GM21528 (cell line): Measurements from ENCODE around the gene SPATA33.
"Not testable (repeated sequence)": the region's sequence is repeated elsewhere in the genome, so short reads cannot be mapped to it uniquely, and the experiment has no call there.

Experiments used
- ATAC-seq: cut with Tn5 transposase; IDR thresholded peaks from one replicate; pipeline ENCODE4 v1.9.1; 2021; ENCODE audit warnings: mild to moderate bottlenecking, moderate library complexity; ENCODE audit not compliant: unreplicated experiment, low FRiP score

The SPATA33 gene

GRCh38 chr16:89691231-89691985 is 33.8 kb downstream of the SPATA33 start:
- no peak for ATAC-seq

DNA sequence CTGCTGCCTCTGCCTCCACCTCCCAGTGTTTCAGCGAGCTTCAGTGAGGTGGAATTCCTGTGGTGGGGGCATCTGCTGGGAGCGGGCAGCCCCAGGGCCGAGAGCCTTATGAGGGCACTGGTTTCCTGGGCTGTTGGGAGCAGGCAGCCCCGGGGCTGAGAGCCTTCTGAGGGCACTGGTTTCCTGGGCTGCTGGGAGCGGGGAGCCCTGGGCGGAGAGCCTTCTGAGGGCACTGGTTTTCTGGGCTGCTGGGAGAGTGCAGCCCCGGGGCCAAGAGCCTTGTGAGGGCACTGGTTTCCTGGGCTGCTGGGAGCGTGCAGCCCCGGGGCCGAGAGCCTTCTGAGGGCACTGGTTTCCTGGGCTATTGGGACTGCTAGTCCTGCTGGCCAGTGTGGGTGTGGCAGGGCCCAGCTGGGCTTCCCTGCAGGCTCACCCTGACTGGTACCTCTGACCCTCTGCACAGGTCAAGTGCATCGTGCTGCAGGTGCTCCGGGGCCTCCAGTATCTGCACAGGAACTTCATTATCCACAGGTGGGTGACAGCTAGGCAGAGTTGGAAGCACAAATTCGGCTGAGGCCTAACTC is 34.4 kb downstream of the SPATA33 start:
- ATAC-seq: no peak

DNA sequence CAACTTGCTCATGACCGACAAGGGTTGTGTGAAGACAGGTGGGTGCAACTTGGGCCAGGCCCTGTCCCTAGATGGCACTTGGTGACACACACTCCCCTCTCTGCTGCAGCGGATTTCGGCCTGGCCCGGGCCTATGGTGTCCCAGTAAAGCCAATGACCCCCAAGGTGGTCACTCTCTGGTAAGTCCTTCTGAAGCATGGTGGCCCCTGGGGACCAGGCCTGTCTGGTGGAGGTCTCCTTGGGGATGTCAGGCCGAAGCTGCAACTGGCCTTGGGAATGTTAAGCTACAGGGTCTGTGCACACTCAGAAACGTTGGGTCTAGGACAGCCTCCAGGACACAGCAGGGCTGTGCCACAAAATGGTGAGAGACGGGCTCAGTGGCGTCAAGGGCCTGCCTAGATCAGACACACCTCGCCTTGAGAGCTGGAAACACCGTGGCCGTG is 35.7 kb downstream of the SPATA33 start:
- ATAC-seq: no peak

DNA sequence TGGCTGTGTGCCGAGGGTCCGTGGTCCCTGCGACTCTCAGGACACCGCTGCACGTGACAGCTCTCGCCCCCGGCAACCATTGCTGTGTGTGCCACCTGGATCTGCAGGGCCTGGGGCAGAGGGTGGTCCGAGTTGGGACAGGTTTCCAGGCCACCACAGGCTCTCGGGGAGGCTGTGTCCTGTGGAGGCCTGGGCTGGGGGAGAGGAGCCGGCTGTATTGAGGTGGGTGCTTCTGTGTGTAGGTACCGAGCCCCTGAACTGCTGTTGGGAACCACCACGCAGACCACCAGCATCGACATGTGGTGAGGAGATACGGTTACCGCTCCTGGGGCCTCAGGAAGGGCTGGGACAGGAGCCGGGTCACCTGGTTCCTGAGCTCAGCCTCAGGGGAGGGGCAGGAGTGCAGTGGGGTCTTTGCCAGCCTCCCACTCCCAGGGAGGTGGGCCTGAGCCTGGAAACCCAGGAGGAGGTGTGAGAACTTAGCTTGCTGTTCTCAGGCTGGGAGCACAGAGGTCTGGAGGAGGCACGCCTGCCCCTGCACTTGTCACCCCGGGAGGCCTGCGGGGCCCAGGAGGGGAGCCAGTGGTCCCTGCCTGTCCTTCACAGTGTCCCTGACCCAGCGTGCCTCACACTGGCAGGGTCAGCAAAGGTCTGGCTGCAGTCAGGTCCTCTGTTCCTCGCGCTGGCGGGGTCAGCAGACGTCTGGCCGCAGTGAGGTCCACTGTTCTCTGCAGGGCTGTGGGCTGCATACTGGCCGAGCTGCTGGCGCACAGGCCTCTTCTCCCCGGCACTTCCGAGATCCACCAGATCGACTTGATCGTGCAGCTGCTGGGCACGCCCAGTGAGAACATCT is 36.5 kb downstream of the SPATA33 start:
- no peak for ATAC-seq

DNA sequence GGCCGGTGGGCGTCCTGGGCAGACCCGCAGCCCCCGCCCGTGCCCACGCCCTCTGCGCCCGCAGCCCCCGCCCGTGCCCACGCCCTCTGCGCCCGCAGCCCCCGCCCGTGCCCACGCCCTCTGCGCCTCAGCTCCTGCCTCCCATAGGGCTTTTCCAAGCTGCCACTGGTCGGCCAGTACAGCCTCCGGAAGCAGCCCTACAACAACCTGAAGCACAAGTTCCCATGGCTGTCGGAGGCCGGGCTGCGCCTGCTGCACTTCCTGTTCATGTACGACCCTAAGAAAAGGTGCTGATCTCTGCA is 37.1 kb downstream of the SPATA33 start:
- not testable (repeated sequence) for ATAC-seq

- ATAC-seq: no peak
Measured at GRCh38 chr16:89695086-89695874, 37.6 kb downstream of the SPATA33 start.

- no peak for ATAC-seq
Measured at GRCh38 chr16:89695875-89696669, 38.4 kb downstream of the SPATA33 start.

- ATAC-seq: no peak
Measured at GRCh38 chr16:89696670-89697128, 39.1 kb downstream of the SPATA33 start.

DNA sequence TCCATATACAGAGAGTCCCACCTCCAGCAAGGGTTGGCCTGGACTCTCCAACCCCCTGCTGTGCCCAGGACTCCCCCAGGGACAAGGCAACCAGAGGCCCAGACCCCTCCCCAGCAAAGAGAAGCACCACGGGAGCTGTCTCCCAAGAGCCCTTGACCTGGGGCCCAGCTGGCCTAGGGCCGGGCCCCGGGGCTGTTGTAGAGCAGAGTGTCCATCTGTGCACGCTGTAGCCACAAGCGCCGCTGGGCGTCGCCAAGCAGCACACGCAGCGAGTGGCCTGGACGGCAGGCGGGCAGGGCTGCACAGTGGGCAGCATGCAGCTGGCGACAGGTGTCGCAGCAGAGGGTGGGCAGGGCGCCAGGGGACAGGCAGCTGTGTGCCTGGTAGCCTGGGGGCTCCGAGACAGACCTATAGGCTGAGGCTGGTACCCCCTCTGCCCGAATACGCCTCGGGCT is 39.6 kb downstream of the SPATA33 start:
- no peak for ATAC-seq

GRCh38 chr16:89697616-89698331 is 40.1 kb downstream of the SPATA33 start:
- ATAC-seq: no peak

DNA sequence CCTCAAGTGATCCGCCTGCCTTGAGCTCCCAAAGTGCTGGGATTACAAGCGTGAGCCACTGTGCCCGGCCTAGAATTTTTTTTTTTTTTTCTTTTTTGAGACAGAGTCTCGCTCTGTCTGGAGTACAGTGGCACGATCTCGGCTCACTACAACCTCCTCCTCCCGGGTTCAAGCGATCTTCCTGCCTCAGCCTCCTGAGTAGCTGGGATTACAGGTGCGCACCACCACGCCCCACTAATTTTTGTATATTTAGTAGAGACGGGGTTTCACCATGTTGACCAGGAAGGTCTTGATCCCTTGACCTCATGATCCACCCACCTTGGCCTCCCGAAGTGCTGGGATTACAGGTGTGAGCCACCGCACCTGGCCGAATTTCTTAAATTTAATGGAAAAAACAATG is 41.1 kb downstream of the SPATA33 start:
- ATAC-seq: not testable (repeated sequence)

DNA sequence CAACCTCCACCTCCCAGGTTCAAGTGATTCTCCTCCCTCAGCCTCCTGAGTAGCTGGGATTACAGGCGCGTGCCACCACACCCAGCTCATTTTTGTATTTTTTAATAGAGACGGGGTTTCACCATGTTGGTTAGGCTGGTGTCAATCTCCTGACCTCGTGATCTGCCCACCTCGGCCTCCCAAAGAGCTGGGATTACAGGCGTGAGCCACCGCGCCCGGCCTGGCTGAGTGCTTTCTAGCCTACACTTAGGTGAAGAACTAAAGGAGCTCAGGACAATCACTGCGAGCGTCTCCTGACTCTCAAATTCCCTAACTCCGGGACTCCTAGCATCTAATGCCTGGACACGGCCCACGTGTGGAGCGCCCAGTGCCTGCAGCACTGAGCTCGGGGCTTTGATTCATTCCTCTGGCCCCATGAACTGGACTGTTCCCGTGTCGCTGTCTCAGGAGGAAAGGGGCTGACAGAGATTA is 42.0 kb downstream of the SPATA33 start:
- ATAC-seq: not testable (repeated sequence)

DNA sequence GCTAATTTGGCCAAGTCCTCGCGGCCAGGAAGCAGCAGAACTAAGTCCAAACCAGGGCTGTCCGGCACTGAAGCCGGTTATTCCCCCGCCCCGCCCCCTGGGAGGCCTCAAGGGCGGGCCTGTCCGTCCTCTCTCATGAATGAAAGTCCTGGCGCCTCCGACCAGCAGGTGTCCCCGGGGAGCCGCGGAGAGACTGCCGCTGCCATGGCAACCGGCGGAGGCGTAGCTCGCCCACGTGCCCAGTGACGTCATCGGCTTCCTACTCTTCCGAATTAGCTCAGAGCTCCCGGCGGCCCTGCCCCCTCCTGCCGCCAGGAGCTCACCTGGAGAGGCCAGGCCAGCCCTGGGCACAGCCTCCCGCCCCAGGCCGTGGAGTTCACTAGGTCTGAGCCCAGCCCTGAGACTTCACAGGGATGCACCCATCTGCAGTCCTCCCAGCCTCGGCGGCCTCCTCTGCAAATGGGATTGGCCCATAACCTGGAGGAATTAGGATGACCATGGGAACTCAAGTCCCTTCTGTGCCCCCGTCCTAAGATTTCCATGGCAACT is 42.5 kb downstream of the SPATA33 start:
- no peak for ATAC-seq

DNA sequence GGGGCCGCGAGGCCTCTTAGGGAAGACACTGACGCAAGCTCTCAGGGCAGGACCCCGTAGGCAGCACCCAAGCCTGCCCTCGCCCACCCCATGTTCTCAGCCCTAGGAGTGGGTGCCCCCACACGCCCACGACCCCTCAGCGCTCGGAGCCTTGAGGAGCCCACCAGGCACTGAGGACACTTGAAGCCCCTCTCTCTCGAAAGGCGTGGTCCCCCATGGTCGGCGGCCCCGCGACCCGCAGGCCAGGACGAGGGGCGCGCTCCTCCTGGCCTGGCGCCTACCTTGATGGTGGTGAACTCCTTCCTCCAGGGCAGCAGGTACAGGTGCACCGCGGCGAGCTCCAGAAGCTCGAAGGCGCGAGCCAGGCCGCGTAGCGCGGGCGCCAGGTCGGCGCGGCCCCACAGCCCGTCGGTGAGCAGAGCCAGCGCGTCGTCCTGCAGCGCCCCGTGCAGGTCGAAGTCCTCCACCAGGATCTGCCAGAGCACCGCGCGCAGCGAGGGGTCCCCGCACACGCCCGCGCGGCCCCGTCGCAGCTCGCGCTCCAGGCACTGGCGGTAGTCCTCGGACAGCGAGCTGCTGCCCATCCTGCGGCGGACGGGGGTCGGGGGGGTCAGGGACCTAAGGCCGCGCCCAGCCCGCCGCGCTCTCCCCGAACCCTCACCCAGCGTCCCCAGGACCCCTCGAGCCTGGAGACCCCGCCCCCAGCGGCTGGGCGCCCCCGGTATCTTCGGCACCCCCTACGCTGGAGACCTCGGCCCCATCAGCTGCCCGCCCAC is 43.2 kb downstream of the SPATA33 start:
- peak; percentile 16 for ATAC-seq

GRCh38 chr16:89701425-89702406 is 44.1 kb downstream of the SPATA33 start, which contains the start of gene SPATA2L:
Gene SPATA2L (minus strand): TSS chr16:89701705. CDS start chr16:89701232, 473 bp downstream.
- ATAC-seq: peak; percentile 64

GRCh38 chr16:89704281-89704680 is 46.6 kb downstream of the SPATA33 start:
- no peak for ATAC-seq

DNA sequence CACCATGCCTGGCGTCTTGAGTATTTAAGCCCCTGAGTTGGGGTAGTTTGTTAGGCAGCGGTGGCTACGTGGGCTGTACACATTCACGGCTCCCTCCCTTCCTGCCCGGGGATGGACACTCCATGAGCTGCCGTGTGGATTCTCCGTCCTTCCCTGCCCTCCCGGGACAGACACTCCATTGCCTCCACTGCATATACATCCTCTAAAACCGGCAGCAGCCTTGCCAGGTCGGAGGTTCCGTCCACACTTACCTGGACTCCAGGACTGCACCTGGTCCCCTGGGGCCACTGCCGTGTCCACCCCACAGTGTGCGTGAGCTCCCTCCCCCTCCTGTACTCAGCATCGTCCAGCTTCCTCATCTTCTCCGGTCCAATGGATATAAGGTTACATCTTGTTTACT is 47.4 kb downstream of the SPATA33 start:
- no peak for ATAC-seq
